ENCODE data around the gene EPS8L2. TPM values are rescaled to one million over a fixed set of nuclear protein-coding genes. Genes with fewer than 3 reads are reported as not detected.

Gene EPS8L2
- total RNA-seq, 1 donor from 2014 or later, result 111 TPM

- TF ChIP-seq CTCF (IDR thresholded peaks at IDR 0.05; ENCODE audit: unreplicated experiment), result no peak
- Mint-ChIP-seq H3K4me3 (no peak overlapping the region), H3K27me3 (ENCODE audit: low read depth) (no peaks in the 10 kb centered on the region), H3K9me3 (no peaks in the 10 kb centered on the region), H3K36me3 (peaks cover 31% of the 10 kb centered on the region), H3K27ac (no peak overlapping the region), H3K4me1 (no peaks in the 10 kb centered on the region)
- DNase-seq (ENCODE audit: low spot score in 2 of 2, unreplicated experiment in 2 of 2), result no peak
These were observed 32.2 kb upstream of the EPS8L2 start for GRCh38 chr11:673866-674265.

GRCh38 chr11:674406-674805 is 31.6 kb upstream of the EPS8L2 start:
- Mint-ChIP-seq H3K4me3 (no peak overlapping the region), H3K27me3 (ENCODE audit: low read depth) (no peaks in the 10 kb centered on the region), H3K4me1 (no peaks in the 10 kb centered on the region), H3K9me3 (no peaks in the 10 kb centered on the region), H3K27ac (no peak overlapping the region), H3K36me3 (peaks cover 31% of the 10 kb centered on the region)
- DNase-seq (ENCODE audit: low spot score in 2 of 2, unreplicated experiment in 2 of 2), result no peak
- no peak for TF ChIP-seq CTCF (IDR thresholded peaks at IDR 0.05; ENCODE audit: unreplicated experiment)

DNA sequence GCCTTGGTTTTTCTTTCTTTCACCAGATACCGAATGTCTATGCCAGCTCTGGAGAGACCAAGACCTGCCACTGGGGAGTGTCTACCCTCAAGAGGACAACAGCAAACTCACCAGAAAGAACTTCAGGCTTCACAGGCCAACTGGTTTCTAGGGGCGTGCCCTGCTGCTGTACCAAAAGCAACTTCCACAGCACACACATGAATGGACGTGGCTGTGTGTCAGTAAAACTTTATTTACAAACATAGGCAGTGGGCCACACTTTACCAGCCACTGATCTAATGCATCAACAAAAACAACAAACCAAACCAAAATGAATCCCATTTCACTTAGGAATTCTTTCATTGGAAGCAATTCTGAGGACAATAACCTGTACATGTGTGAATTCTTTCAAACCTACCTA is 27.7 kb upstream of the EPS8L2 start:
- Mint-ChIP-seq H3K27me3 (ENCODE audit: low read depth) (no peaks in the 10 kb centered on the region), H3K36me3 (peaks cover 49% of the 10 kb centered on the region), H3K9me3 (no peaks in the 10 kb centered on the region), H3K4me1 (no peaks in the 10 kb centered on the region), H3K4me3 (no peak overlapping the region), H3K27ac (no peak overlapping the region)
- no peak for TF ChIP-seq CTCF (IDR thresholded peaks at IDR 0.05; ENCODE audit: unreplicated experiment)
- DNase-seq (ENCODE audit: low spot score in 2 of 2, unreplicated experiment in 2 of 2), result no peak

- Mint-ChIP-seq H3K27ac (no peak overlapping the region), H3K4me1 (no peaks in the 10 kb centered on the region), H3K36me3 (peaks cover 54% of the 10 kb centered on the region), H3K4me3 (no peak overlapping the region), H3K27me3 (ENCODE audit: low read depth) (no peaks in the 10 kb centered on the region), H3K9me3 (no peaks in the 10 kb centered on the region)
- no peak for TF ChIP-seq CTCF (IDR thresholded peaks at IDR 0.05; ENCODE audit: unreplicated experiment)
- DNase-seq (ENCODE audit: low spot score in 2 of 2, unreplicated experiment in 2 of 2), result no peak
These were observed 26.5 kb upstream of the EPS8L2 start for GRCh38 chr11:679271-680207.

- Mint-ChIP-seq H3K27me3 (ENCODE audit: low read depth) (no peaks in the 10 kb centered on the region), H3K36me3 (peaks cover 57% of the 10 kb centered on the region), H3K4me3 (no peak overlapping the region), H3K4me1 (no peaks in the 10 kb centered on the region), H3K27ac (no peak overlapping the region), H3K9me3 (no peaks in the 10 kb centered on the region)
- DNase-seq (ENCODE audit: low spot score in 2 of 2, unreplicated experiment in 2 of 2), result no peak
- no peak for TF ChIP-seq CTCF (IDR thresholded peaks at IDR 0.05; ENCODE audit: unreplicated experiment)
These were observed 25.6 kb upstream of the EPS8L2 start for GRCh38 chr11:680476-680875.
